AML-193 (cell line): ENCODE data around the gene ITGA1.
"Not testable (repeated sequence)": the region's sequence is repeated elsewhere in the genome, so short reads cannot be mapped to it uniquely, and the experiment has no call there.

ENCODE experiments used
- DNase-seq, 2 experiments: peaks; one replicate each; lab custom pipeline; 2025; lab: John Stamatoyannopoulos, UW

The ITGA1 gene

DNA sequence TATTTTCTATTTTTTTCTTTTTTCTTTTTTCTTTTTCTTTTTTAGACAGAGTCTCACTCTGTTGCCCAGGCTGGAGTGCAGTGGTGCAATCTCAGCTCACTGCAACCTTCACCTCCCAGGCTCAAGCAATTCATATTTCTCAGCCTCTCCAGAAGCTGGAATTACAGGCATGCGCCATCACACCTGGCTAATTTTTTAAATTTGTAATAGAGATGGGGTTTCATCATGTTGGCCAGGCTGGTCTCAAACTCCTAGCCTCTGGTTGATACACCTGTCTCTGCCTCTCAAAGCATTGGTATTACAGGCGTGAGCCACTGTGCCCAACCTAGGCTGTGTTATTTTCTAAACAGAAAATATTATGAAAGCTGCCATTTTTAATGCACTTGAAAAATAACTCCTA, 78.3 kb downstream of the ITGA1 start:
- not testable (repeated sequence) for DNase-seq

DNA sequence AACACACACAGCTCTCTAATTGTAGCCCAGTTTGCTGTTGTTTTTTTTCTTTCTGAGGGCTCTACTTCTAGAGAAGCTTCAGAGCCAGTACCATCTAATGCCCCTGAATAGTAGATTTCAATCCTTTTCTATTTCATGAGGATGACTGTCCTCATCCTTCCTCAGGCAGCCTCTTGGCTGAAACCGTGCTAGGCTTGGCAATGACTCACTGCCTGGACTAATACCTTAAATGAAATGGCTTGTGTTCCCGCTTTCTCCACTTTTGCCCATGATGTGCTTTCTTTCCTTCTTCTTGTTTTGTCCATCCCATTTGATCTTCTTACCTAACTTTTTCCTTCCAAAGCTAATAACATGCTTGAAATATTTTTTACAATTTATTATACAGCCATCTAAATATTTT, 80.1 kb downstream of the ITGA1 start:
- no peak for DNase-seq

DNA sequence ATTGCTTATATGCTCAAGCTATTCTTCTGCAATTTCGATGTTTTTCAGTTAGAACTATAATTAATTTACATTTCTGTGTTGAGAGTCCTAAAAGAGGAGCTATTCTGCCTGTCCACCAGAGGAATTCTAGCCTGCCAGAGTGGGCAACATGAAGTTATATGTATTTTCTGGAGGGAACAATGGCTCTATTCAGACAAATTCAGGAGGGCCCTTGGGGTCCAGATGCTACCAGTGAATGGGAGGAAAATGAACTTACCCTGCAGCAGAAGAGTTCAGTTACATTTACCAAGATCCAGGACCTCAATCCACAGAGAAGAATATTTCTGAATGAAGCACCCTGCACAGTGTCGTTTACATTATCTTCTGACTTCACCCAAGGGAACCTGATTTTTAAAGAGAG, 80.7 kb downstream of the ITGA1 start:
- DNase-seq, result no peak

DNA sequence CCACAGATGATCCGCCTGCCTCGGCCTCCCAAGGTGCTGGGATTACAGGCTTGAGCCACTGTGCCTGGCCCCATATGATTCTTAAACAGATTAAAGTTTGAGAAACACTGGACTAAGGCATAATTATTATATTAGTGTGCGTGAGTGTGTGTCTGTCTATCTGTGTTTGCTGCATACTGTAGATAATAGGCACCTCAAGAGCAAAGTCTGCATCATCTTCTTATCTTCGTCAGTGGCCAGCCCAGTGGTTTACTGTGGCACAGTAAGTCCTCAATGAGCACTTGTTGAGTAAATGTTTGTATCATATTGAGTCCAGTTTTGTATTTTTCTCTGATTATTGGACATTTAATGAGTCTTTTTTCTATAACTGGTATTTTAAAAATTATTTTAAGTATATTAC, 81.7 kb downstream of the ITGA1 start:
- no peak for DNase-seq

DNA sequence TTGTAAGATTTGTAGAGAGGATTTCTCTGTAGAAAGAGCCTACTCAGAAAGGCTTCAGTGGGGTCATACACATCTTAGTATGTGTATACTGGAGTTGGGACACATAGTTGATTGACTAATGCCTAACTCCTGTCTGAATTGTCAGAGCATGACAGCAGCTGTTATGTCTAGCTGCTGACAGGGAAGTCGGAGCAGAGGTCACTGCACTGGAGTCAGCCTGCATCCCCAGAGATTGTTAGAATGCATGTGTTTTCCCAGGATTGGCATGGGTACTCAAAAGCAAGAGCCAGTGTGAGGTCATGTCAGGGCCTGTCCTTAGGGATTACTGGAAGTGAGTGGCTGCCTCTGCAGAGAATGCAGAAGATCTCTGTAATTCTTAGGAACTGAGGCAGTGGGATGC, 82.7 kb downstream of the ITGA1 start:
- no peak for DNase-seq

DNA sequence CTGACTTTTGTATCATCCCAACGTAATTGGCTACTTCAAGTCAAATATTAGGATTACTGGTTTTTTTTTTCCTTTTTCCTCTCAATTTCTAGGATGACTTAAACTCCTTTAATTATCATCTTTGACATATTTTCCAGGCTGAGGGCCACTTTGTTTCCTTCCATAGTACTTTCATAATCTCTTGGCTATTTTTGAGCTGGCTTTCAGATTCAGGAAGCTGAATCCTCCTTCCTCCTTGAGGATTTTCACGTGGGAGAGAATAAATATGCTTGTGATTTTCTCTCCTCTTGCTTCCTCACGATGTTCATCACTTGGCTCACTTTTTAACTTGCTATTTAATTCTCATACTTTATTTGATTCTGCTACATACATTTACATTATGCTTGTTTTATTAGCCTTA, 88.1 kb downstream of the ITGA1 start:
- DNase-seq, result no peak

DNA sequence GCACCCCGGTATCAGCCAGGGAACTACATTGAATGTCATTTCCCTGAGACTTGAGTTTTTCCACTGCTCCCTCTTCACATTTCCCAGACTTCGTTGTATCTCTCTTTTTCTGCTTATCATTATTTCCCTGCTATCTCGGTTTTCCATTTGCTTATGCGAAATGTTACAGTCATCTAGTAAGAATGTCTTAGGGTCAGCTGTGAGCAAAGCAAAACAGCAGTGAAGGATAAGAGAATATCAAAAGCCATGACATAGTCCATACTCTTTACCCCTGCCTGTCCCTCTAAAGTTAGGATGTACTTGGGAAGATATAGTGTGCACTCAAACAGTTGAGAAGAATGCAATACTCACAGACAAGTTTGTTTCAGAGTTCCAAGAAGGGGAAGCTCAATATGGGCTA, 88.7 kb downstream of the ITGA1 start:
- no peak for DNase-seq

DNA sequence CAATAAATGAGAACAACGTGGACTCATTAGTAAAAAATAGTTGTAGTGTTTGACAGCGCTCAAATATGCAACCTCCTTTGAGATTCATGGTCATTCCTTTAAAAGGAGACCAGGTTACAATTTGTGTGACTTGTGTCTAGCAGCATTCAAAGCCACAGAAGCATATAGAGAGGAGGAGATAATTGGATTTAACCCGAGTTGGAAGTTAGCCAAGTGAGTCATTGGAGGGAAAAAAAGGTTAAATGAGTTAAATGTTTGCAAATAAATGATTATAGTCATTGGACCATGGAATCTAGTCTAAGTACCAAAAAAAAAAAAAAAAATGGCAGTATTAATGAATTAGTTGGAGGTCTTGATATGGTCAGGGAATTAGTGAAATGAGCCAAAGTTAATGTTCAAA, 90.9 kb downstream of the ITGA1 start:
- no peak for DNase-seq

DNA sequence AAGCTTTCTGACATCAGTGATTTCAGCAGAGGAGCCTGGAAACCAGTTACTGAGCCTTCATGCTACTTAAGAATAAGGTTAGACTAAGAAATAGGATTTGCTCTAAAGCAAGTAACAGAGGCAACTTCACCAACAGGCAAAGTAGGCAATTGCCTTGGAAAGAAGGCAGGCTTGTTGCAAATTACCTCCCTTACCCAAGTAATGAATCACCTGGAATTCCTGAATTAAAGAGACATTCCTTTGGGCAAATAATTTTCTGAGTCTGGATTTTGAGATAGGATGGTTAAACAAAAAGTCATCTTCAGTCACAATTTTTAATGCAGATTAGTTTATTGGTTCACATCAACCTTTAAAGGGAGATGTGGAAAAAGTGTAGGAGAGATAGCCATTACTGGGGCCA, 92.8 kb downstream of the ITGA1 start:
- no peak for DNase-seq

DNA sequence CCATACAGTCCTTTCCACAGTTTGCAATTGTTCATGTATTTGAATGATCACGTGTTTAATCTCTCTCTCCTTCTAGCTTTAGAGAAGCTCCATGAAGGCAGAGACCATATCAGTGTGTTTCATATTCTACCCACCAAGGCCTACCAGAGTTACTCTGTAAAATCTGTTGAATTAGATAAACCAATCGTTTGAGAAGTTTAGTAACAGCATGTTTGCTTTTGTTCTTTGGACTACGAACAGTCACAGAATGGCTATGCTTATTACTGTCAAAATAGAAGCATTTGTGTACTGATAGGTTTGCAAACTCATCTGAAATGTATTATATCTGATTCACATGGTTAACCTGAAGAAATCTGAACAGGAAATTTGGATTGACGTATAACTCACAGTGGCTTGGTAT, 93.8 kb downstream of the ITGA1 start:
- no peak for DNase-seq

DNA sequence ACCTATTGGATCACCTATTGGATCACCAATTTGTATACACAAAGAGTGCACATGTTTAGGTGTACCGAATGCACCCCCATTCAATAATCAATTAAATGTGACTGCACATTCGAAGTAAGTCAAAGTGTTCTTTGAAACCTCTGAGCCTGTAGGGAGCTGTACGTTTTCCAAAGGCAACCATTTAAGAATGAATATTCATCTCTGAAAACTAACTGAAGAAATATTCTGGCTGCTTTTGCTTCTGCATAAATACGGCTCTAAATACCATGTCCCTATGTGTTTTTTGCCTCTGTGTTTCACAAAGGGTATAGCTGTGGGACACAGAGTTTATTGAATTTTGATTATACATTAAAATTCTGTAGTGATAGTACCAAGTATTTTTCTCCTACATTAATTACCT, 95.4 kb downstream of the ITGA1 start:
- DNase-seq, result no peak

DNA sequence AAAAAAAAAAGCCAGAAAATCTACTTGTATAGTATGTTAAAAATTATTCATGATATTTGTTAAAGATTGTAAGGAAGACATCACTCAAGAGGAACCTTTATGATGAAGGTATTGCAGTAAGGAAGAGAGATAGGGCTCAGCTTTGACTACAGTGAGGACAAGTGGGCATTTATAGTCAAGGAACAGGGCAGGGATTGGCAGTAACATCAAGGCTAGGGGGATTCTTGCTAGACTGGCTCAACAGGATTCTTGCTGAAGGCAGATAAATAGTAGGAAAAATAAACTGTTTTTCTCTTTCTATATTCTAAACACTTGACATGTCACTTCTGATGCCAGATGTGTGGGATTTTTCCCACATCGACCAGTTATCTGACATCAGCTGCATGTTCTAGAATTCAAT, 96.7 kb downstream of the ITGA1 start:
- no peak for DNase-seq

DNA sequence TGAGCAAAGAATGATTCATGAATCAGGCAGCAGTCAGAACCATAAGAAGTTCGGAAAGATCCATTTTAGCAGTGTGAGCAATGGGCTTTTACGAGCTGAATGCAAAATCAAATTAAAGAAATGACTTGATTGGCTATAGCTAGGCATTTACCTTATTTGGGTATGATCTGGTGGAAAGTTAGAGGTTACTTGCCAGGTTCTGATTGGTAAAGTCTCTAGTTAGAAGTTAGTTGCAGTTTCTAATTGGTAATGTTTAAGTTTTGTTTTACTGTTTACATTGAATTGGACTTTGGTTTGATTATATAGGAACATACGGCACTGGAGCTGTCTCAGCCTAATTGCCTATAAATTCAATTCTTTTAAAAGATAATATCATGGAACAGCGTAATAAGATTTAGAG, 97.9 kb downstream of the ITGA1 start:
- DNase-seq, result no peak

DNA sequence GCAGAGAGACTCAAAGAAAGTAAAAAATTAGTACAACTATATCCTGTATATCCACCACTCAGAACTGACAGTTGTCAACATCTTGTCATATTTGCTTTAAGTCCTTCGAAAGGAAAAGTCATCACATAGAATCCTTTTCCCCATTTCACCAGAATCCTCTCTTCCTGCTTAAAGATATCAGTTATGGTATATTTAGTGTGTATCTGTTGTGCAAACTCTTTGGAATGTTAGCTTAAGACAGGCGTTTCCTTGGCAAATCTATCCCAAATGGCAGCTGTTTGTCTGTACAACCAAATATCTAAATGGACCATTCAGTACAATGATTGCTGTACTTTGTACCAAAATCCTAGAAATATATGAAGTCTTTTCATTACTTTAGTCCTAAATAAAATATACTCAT, 98.5 kb downstream of the ITGA1 start:
- no peak for DNase-seq

DNA sequence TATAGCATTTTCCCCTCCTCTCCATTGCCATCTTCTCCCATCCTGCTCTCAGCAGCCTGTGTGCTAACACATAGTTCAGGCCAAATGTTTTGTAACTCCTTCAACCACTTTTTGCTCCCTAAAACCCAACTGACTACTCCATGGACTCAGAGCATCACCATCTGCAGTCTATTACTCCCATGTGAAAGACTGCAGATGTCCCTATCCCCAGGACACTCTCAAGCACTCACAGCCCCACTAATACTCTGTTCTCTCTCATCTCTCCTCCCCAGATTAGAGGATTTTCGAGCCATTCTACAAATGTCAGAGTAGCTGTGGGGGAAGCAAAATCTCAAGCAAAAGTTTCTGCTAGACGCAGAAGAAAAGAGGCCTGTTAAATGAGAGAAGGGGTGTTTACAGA, 99.3 kb downstream of the ITGA1 start:
- DNase-seq, result no peak

DNA sequence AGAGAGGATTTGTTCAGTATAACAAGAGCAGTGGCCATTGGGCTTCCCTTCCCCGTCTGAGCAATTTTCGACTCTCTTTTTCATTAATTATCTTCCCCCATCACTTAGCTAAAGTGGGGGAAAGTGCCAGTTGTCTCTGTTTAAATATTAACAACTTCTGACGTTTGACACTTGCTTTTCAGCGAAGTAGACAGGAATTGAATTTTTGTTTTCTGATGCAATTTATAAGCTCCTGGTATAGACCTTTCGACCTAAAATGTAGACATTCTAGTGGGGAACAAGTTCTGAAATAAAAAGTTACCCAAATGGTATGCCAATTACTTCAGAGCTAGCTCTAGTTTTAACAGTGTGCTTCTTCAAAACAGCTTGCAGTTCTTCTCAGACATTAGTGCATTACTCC, 100.6 kb downstream of the ITGA1 start:
- DNase-seq, result no peak

DNA sequence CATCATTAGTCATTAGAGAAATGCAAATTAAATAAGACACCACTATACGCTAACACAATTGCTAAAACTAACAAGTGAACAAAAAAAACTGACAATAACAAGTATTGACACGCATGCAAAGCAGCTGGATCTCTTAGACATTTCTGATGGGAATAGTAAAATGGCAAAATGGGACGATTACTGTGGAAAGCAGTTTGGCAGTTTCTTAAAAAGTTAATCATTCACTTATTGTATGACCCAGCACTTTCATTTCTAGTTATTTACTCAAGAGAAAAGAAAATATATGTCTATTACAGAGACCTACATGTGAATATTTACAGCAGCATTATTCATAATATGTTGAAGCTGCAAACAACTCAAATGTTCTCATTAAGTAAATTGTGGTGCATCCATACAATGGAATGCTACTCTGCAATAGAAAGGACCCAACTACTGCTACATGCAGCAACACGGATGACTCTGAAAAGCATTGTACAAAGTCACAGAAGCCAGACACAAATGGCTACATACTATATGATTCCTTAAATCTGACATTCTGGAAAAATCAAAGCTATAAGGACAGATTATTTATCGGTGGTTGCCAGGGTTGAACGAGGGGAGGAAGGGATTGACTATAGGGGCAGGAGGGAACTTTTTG, 104.6 kb downstream of the ITGA1 start:
- no peak for DNase-seq

DNA sequence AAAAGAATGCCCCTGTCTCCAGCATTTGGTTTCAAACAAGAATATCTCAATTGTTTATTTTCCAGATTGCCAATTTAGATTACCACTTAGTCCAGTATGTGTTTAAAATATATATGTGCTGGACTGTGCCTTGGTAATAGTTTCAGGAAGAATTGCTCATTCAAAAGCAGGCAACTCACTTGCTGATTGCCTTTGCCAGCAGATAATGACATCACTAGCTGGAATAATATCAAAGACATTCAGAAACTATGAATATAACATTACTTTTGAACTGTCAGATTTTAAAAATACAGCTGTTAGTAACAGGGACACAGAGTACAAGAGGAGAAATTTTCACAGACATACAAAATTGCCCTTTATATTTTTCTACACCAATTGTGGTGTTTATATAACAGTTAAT, 105.4 kb downstream of the ITGA1 start:
- no peak for DNase-seq

DNA sequence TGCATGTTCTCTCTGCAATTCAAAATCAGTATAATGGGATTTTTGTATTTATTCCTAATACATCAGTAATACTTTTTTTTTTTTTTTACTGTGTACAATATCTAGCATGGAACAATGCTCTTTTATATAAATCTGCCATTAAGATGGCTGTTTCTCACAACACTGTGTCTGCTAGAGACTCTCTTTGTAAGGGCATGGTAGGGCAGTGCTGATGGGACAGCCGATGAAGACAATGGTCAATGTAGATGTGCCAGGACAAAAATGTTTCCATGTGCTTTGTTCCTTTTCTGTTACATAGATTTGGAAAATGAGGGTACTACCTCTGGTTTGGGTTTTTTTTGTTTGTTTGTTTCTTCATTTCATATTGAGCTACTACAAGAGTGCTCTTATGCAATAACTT, 106.1 kb downstream of the ITGA1 start:
- no peak for DNase-seq

DNA sequence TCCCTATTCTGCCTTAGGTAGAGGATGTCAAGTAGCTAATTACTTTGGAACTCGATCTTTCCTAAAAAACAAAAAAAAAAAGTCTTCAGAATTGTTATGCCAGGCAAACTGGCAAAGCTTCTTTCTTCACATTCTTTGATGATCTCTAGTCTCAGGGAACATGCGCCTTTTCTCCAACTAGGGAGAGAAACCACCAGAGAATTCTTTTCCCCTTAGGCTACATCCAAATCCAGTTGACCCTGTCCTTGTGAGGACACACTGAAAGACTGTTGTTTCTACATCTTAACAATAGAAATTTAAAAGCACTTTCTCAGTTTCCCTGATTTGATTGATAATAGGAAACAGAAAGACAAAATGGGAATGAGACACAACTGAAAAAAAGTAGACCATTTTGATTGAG, 106.7 kb downstream of the ITGA1 start:
- DNase-seq, result no peak

DNA sequence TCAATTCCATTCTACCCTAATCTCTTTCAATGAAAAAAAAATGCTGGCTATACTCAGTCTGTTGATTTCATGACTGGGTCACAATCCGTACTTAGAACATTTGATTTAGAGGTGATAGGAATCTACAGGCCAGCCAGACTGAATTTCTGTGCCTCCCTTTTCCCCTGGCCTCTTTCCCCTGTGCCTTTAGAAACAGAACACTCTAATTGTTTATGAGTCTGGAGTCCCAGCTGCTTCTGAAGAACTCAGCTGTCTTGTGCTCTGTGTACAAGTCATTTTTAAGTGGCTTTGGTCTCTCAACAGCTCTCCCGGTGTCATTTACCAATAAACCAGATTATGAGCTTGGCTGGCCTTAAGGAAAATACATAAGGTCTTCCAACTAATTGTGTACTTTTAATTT, 107.4 kb downstream of the ITGA1 start:
- no peak for DNase-seq

DNA sequence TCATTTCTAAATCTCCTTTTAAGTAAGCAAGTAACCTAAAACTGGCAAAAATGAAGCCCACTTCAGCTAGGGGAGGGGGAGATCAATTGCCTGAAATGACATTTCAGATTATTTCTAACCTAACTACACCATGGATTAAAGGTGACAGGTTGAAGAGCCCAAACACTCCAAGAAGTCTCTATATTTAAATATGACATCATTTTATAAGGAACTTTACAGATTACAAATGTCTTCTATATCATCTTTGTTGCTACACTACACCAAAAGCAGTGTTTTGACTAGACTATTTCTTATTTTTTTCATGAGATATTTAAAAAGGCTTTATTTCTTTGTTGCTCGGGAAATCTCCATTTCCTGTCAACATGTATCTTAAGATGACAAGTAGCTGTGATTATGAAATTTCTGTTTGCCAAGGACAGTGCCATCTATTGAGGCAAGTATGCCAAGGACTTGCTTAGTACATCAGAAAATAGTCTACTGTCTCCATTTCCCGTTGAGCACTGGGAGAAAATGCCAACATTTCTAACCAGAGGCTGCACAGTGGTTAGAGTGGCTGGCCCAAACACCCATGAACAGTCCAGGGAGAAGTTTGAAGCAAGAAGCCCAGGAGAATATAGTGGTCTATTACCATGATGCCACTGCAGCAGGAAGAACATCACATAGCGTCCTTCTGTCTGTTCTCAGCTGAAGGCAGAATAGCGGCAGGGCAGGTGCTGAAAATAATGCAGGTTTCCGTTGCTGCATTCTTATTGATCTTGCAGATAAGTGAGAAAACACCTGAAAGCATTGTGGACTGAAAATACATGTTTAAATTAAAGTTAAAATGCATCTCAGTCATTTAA, 108.1 kb downstream of the ITGA1 start:
- DNase-seq, result no peak

DNA sequence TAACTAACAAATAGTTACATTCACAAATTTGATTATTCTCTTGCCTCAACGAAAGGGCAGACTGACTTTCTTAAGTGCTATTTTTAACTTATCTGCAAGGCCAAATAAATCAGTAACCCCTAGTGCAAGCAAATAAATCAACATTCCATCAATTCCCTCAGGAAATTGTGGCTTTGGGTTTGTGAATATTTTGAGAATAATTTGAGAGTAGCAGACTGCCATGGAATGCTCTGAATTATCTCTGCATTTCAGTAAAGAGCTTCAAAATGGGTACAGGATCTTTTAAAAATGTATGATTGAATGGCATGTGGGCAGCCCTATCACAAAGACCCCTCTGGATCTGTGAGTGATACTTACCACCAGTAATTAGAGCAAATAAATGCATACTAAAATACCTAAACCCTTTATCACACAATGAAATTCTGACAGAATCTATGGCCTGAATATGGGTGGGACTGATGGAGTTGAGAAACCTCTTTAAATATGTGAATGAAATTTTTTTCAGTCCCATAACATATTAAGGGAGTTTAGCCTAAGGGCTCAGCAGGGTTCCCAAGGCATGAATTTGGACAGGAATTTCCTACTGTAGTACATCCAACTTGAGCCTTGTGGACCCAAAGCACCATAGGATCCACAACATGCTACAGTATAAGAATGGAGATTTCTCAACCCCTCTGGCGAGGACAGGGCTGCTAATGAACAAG, 109.0 kb downstream of the ITGA1 start:
- DNase-seq, result no peak
